Endothelial cell of umbilical vein (primary cell): ENCODE data around the gene LHFPL6. TPM values are rescaled to one million over a fixed set of nuclear protein-coding genes. Genes with fewer than 3 reads are reported as not detected.

Experiments used
- BruUV-seq: library from RNA; stranded (reverse); fragments of 400-500 nt; replicated peaks from 2 replicates; lab custom pipeline; 2021; lab: Mats Ljungman, UMichigan
- CTCF ChIA-PET: fragments of 300-600, 350-600 bp; sonication (Branson Sonifier 250); formaldehyde crosslinking; loops from one replicate; lab custom pipeline; 2021; ENCODE audit warnings: antibody characterized with exemption, inconsistent platforms; lab: Charles Lee
- POLR2A ChIA-PET: fragments of 300-600, 350-600 bp; sonication (Branson Sonifier 250); formaldehyde crosslinking; loops from one replicate; lab custom pipeline; 2021; ENCODE audit warnings: antibody characterized with exemption, inconsistent platforms; lab: Charles Lee
- DNase-seq: peaks from one replicate; pipeline ENCODE4 v3.0.0-alpha.2; 2011; ENCODE audit warnings: low read depth, low spot score
- FAIRE-seq: peaks from 2 replicates; lab custom pipeline; 2011; peaks lifted over from hg19 to GRCh38; lab: Jason Lieb, UNC
- H2AFZ ChIP-seq: 2 replicates; pipeline ENCODE4 v1.6.0; 2012; ENCODE audit warnings: low read depth, low read length, control low read depth, inconsistent platforms
- H3K27ac ChIP-seq: 2 replicates; pipeline ENCODE4 v1.5.1; 2011; ENCODE audit warnings: low read depth, mild to moderate bottlenecking, control low read depth, low read length, moderate library complexity; ENCODE audit not compliant: insufficient read depth
- H3K27me3 ChIP-seq, 2 experiments: 2 replicates each; pipeline versions ENCODE4 v1.6.0 to v1.6.1; 2011; ENCODE audit warnings: low read length in 2 of 2, mixed read lengths in 1 of 2; ENCODE audit not compliant: control insufficient read depth in 2 of 2, insufficient read depth in 2 of 2
- H3K36me3 ChIP-seq, 2 experiments: 2 replicates in 1 of 2; 3 replicates in 1 of 2; pipeline ENCODE4 v1.5.1; 2011; ENCODE audit warnings: low read length in 2 of 2, mild to moderate bottlenecking in 1 of 2, moderate library complexity in 1 of 2; ENCODE audit not compliant: control insufficient read depth in 2 of 2, insufficient read depth in 2 of 2; ENCODE audit errors: extremely low read depth in 1 of 2
- H3K4me1 ChIP-seq: 3 replicates; pipeline ENCODE4 v1.5.1; 2011; ENCODE audit warnings: mild to moderate bottlenecking, low read length; ENCODE audit not compliant: control insufficient read depth, insufficient read depth; ENCODE audit errors: extremely low read depth
- H3K4me2 ChIP-seq: 2 replicates; pipeline ENCODE4 v1.6.1; 2011; ENCODE audit warnings: low read length, control low read depth, mixed read lengths; ENCODE audit not compliant: insufficient read depth
- H3K4me3 ChIP-seq, 3 experiments: fragments of 200-600 bp in 1 of 3; sonication (generic), shearing (Covaris generic) in 1 of 3; replicated peaks in 1 of 3; 2 replicates each; pipeline ENCODE4 v1.5.1; 2011 to 2016; ENCODE audit warnings: control low read depth in 3 of 3, low read length in 3 of 3, mild to moderate bottlenecking in 2 of 3, inconsistent platforms in 1 of 3, low read depth in 1 of 3, moderate library complexity in 1 of 3; ENCODE audit not compliant: insufficient read depth in 1 of 3
- H3K79me2 ChIP-seq: 2 replicates; pipeline ENCODE4 v1.6.0; 2012; ENCODE audit warnings: low read length, inconsistent platforms; ENCODE audit not compliant: control insufficient read depth, insufficient read depth
- H3K9ac ChIP-seq: replicated peaks from 2 replicates; pipeline ENCODE3; 2011; ENCODE audit warnings: low read length, control low read depth; ENCODE audit not compliant: insufficient read depth; ENCODE audit errors: extremely low read depth
- H3K9me1 ChIP-seq: replicated peaks from 3 replicates; pipeline ENCODE4 v1.6.0; 2011; ENCODE audit warnings: mild to moderate bottlenecking, low read length; ENCODE audit not compliant: control insufficient read depth, insufficient read depth; ENCODE audit errors: extremely low read depth
- H3K9me3 ChIP-seq: replicated peaks from 2 replicates; pipeline ENCODE4 v1.5.1; 2012; ENCODE audit warnings: low read length, inconsistent platforms; ENCODE audit not compliant: control insufficient read depth, insufficient read depth
- H4K20me1 ChIP-seq: replicated peaks from 2 replicates; pipeline ENCODE3; 2011; ENCODE audit warnings: mild to moderate bottlenecking, low read length; ENCODE audit not compliant: control insufficient read depth, insufficient read depth; ENCODE audit errors: extremely low read depth
- CTCF ChIP-seq, 2 donors: IDR thresholded peaks; 1 replicate in 1 of 2; 2 replicates in 1 of 2; pipeline ENCODE4 v1.5.1; 2011; ENCODE audit warnings: low read length in 2 of 2, mild to moderate bottlenecking in 2 of 2, moderate library complexity in 2 of 2, control low read depth in 1 of 2, inconsistent platforms in 1 of 2, low read depth in 1 of 2; ENCODE audit not compliant: insufficient read depth in 1 of 2; ENCODE audit errors: extremely low read depth in 1 of 2
- EZH2 ChIP-seq: IDR thresholded peaks from 2 replicates; pipeline ENCODE4 v1.6.1; 2012; ENCODE audit warnings: borderline replicate concordance, low read depth, mild to moderate bottlenecking, moderate library complexity, low read length, inconsistent platforms; ENCODE audit not compliant: severe bottlenecking
- FOS ChIP-seq: IDR thresholded peaks from 2 replicates; pipeline ENCODE4 v1.6.1; 2011; ENCODE audit warnings: mild to moderate bottlenecking, low read length, moderate library complexity, borderline replicate concordance; ENCODE audit not compliant: insufficient read depth
- GATA2 ChIP-seq: IDR thresholded peaks from 2 replicates; pipeline ENCODE4 v1.7.0; 2011; ENCODE audit warnings: low read depth, mild to moderate bottlenecking, moderate library complexity, mixed read lengths, low read length; ENCODE audit not compliant: insufficient read length, insufficient read depth
- JUN ChIP-seq: IDR thresholded peaks from 2 replicates; pipeline ENCODE4 v1.6.1; 2011; ENCODE audit warnings: borderline replicate concordance, low read depth; ENCODE audit not compliant: insufficient read length, insufficient read depth
- MAX ChIP-seq: IDR thresholded peaks from 2 replicates; pipeline ENCODE4 v1.6.1; 2011; ENCODE audit not compliant: insufficient read depth, insufficient read length
- MYC ChIP-seq: IDR thresholded peaks from one replicate; pipeline ENCODE4 v1.6.1; 2011; ENCODE audit warnings: mild to moderate bottlenecking, low read depth, low read length
- POLR2A ChIP-seq: IDR thresholded peaks from 2 replicates; pipeline ENCODE4 v1.6.1; 2012; ENCODE audit warnings: low read depth, mild to moderate bottlenecking, control low read depth, low read length
- POLR2AphosphoS5 ChIP-seq: IDR thresholded peaks from 2 replicates; pipeline ENCODE4 v1.6.1; 2012; ENCODE audit warnings: low read depth, mild to moderate bottlenecking, control low read depth, low read length, moderate library complexity; ENCODE audit not compliant: insufficient read depth
- dilution Hi-C: fragments of 300-500 bp; cut with MboI; formaldehyde crosslinking; loops from one replicate; pipeline ENCODE4 v1.15.0; 2019; ENCODE audit warnings: low sequenced_read_pairs; ENCODE audit not compliant: extremely low pct_ligation_motif_present
- intact Hi-C: fragments of 100-400 bp; cut with micrococcal nuclease; formaldehyde crosslinking; loops from one replicate; pipeline ENCODE4 v1.10.0; 2022
- polyA plus RNA-seq, 4 experiments: library from polyadenylated mRNA; depleted of rRNA in 3 of 4; stranded (reverse) in 3 of 4; unstranded in 1 of 4; fragments of >200 nt; gene quantifications; 2 replicates each; pipeline versions ENCODE4 v1.2.1 to v1.2.3, GENCODE V29; 2011 to 2012; ENCODE audit warnings: missing spikeins in 1 of 4
- total RNA-seq: library from RNA; stranded (reverse); gene quantifications from 2 replicates; pipeline ENCODE4 v1.2.3, GENCODE V29; 2021

Gene LHFPL6
- total and polyA plus RNA-seq, 2 donors (not counting 3 experiments of a cell fraction or from before 2014, with no cell fraction given) = 17.5 to 19.4 TPM

- Histone ChIP-seq H3K9me3 (no peaks in the 10 kb centered on the region), H4K20me1 (no peaks in the 10 kb centered on the region), H3K79me2 (no peaks in the 10 kb centered on the region), H3K27ac (no peak overlapping the region), H3K9me1 (no peaks in the 10 kb centered on the region), H3K4me1 (no peaks in the 10 kb centered on the region), H3K9ac (no peak overlapping the region), H3K27me3 (no peaks in the 10 kb centered on the region), H3K4me2 (no peak overlapping the region), H2AFZ (no peak overlapping the region), H3K4me3 (no peak overlapping the region), H3K36me3 (no peaks in the 10 kb centered on the region)
- ChIA-PET CTCF (no interaction called here), POLR2A (no interaction called here)
- FAIRE-seq (no peak), DNase-seq (no peak)
- intact Hi-C loops = no loop called here
- dilution Hi-C loops = no loop called here
- BruUV-seq = no TSS peak
- TF ChIP-seq EZH2 (no peak), MAX (no peak), FOS (no peak), JUN (no peak), CTCF (IDR thresholded peaks at IDR 0.05; ENCODE audit: extremely low read depth in 1 of 2, insufficient read depth in 1 of 2, low read depth in 1 of 2, low read length in 2 of 2) (no peak), POLR2AphosphoS5 (no peak), GATA2 (no peak), POLR2A (no peak), MYC (no peak)
Measured at GRCh38 chr13:39364947-39365468, 238.0 kb downstream of the LHFPL6 start.
